Measurements from ENCODE around the gene ADCY1. TPM values are rescaled to one million over a fixed set of nuclear protein-coding genes. Genes with fewer than 3 reads are reported as not detected.

Gene ADCY1
- total RNA-seq, 2 experiments from 2014 or later: 0.25 to 0.32 TPM

DNA sequence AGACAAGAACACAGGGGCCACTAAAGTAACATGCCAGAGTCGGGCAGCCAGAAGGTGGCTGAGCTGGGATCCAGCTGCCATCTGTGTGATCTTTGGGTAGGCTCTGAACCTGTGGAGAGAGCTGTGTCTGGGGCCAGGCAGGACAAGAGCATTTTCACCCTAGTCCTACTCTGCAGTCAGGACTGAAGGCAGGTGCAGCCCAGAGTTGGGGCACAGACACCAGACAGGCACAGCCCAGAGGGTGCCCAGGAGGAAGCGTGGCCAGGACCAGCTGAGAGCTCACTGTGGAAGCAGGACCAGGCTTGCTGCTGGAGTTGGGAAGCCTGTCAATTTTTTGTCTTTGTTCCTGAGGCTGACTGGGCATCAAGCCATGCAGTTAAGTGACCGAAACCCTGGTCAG is 113.6 kb downstream of the ADCY1 start:
- ChIA-PET POLR2A (no interaction called here), CTCF (no interaction called here)

DNA sequence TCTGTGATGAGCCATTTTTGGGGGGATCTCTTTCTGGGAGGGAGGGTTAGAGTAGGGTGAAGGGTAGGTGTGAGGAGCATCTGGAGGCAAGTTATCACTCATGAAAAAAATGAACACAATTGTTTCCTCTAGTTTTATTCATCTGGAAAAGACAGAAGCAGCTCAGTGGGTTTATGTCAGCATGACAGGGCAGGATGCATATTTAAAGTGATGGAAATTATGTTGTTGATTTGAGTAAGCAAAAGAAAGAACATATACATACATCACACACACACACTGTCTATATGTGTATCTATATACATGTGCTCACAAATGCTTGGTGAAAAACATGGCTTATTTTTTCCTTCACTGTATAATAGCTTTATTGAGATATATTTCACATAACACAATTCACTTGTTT is 114.2 kb downstream of the ADCY1 start:
- CTCF ChIA-PET: no interaction called here
- POLR2A ChIA-PET: no interaction called here

DNA sequence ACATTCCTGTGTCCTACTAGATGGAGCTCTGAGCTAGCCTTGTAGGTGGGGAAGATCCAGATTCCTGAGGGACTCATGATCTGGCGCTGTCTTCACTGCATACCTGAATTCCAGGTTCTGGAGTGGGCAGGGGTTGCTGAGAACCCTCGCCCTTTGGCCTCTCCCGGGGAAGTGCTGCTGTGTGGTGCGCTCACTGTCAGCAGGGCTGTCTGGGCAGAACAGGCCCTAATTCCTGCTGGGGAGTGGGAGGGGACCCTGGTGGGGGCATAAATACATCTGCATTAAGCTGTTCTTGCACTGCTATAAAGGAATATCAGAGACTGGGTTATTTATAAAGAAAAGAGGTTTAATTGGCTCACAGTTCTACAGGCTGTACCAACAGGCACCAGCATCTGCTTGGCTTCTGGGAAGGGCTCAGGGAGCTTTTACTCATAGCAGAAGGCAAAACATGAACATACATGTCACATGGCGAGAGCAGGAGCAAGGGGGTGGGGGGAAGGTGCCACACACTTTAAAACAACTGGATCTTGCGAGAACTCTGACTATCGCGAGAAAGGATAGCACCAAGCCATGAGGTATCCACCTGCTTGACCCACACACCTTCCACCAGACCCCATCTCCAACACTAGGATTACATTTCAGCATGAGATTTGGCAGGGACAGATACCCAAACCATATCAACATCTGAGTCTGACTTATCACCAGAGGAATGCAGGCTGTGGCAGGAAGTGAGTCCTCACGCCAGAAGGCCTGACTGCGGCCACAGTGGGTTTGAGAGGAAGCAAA is 115.0 kb downstream of the ADCY1 start:
- CTCF ChIA-PET: interaction anchor here (0.6 kb wide), 1 partner anchor 47 kb away, joined by 4 read pairs; no protein-coding TSS in a partner anchor

DNA sequence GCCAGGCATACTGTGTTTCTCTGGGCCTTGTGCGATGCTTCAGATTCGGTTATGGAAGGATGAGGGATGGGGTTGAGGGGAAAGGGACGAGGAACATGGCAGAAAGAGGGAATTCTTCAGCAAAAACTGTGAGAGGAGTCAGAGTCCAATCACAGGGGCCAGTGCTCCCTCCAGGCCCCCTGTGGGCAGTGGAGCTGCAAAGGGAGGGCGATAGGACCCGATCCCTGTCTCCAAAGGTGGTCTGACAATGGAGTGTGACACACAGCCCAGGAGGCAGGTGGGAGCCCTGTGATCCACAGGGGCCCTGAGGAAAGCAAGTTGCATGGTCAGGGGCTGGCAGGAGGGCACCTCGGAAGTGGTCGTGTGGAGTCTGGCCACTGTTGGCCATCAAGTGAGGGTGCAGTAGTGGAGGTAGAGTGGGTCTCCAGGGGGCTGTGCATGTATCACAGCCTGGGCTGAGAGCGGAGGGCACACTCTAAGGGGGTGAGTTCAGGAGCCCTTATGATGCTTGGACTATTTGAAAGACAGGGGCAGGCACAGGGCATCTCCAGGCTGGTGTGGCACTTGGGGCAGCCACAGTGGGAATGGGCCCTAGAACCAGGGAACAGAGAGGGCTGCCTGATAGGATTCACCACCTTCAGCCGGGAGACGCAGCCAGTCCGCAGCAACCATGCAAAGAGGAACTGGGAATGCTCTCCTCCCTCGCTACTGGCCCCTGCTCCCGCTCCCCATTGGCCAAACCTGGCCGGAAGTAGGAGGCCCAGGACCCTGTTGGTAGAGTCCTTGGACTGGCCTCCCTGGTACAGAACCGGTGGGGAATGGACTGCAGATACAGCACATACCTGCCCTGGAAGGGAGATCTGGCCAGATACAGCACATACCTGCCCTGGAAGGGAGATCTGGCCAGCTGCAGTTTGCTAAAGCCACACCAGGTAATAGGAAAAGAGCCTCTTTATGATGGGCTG is 115.9 kb downstream of the ADCY1 start:
- CTCF ChIA-PET: interaction anchor here (0.6 kb wide), 1 partner anchor 46 kb away, joined by 4 read pairs; no protein-coding TSS in a partner anchor
- POLR2A ChIA-PET: no interaction called here

More for the DNA sequence above, 115.0 kb downstream of the ADCY1 start:
- POLR2A ChIA-PET: no interaction called here

DNA sequence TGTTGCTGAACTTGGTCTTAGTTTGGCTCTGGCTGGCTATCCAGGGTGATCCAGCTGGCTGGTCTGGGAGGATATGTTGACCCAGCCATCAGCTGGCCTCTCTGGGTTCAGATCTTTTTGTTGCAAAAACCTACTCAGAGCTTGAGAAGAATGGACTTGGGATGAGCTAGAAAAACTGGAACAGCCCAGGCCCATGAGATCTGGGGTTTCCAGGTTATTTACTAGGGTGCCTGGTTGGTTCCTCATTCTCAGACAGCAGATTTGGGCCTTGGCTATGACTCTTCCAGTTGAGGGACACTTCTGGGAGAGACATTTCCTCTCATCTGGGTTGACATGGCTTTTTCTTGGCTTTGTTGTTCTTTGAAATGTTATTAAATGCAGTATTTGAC is 116.6 kb downstream of the ADCY1 start:
- ChIA-PET POLR2A (no interaction called here), CTCF (no interaction called here)

DNA sequence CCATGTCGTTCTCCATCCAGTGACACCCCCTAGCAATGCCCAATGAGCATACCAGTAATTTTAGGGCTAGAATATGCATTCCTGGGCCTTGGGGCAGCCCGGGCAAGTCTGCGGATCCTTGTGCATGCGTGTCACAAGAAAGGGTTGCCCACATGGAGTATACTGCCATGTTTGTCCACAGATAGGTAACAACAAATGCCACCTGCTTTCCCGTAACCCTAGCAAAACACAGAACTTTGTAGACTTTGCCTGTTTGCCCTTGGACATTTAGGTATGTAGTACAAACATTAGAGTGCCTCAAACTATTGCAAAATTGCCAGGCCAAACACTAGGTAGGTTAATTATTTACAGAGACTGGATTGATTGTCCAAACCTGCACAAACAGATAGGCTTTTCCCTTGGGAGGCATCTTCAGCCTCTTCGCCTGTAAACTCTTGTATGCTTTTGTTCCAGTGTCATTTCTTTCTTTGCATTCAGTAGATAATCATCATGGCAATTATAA is 117.0 kb downstream of the ADCY1 start:
- ChIA-PET POLR2A (no interaction called here), CTCF (no interaction called here)

DNA sequence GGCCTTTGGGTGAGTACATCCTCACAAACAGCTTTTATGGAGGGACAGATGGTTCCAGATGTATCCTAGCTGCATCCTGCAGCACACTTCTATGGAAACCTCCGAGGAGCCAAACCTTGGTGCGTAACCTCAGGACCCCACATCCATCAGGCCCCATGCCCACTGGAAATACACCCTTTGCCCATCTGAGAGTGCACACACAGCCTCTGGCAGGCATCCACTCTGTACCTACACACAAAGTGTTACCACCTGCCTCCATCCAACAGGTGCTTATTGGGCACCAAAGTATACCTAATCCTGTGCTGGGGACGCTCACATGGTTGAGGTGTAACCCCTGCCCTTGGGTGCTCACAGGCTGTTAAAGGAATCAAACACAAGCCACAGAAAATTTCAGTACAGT is 117.9 kb downstream of the ADCY1 start:
- CTCF ChIA-PET: no interaction called here

DNA sequence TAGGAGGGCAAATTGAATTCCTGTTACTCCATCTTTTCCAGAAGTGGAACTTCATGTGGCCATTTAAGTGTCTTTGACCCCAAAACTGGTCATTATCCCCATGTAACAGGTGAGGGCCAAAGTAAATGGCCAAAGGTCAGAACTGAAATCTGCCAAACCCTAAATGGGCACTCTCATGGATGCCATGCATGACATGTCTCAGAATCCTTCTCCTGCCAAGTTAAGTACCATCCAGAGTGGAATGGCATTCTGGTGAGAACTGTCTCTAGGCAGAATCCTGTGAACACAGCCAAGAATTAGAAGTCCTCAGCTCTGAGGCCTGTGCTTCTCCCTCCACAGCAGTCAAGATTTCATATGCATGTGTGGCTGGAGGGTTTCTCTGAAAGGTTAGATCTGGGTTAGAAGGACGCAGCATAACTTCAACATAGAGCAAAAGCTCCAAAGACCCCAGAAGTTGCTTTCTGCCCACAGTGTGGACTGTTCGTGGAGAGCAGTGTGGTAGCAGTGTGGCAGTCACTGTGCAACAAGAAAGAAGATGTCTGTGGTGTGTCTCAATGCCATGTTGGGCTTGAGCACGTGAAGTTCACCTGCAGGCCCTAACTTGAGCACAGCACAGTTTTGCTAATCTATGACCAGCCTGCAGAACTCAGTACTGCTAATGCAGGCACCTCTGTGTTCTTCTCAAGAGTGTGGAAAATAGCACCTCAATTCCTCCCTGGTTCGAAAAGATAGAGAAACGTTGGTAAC is 121.3 kb downstream of the ADCY1 start:
- CTCF ChIA-PET: interaction anchor here (0.6 kb wide), 1 partner anchor 25 kb away, joined by 4 read pairs; no protein-coding TSS in a partner anchor
- POLR2A ChIA-PET: no interaction called here

More for the DNA sequence above, 117.9 kb downstream of the ADCY1 start:
- POLR2A ChIA-PET: no interaction called here

DNA sequence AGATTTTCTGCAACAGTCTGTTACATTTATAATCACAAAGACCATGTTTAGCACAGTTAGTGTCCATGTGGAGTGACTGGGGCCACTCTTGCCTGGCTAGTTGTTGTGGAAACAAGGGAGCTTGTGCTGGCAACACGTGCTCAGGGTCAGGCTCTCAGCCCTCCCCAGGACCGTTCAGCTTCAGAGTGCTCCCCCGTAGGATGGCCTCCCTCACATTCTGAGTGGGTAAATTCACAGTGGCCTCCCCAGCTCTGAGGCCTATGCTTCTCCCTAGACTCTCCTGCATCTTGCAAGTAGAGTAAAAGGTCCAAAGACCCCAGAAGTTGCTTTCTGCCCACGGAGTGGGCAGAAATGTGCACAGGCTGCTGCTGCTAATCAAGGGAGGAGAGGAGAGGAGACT is 122.3 kb downstream of the ADCY1 start:
- POLR2A ChIA-PET: no interaction called here
- CTCF ChIA-PET: interaction anchor here (0.6 kb wide), 1 partner anchor 24 kb away, joined by 4 read pairs; no protein-coding TSS in a partner anchor

DNA sequence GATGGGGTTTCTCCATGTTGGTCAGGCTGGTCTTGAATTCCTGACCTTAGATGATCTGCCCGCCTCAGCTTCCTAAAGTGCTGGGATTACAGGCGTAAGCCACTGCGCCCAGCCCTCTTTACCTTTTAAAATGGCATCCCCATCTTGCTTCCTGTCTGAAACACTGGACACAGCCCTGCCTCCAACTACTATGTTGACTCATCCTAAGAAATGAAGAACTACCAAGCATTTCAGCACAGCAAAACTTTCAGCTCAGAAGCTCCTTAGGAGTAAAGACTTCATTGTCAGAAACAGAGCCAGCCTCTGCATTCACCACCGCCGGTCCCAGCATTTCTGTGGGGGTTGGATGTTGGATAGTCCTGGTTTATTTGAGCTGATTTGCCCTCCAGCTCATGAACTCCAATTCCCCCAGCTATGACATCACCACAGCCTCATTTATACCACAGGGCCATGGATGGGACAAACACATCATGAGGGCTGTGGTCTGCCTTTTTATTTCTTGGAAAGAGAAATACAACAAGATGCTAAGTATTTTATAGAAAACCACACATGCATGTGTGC is 123.5 kb downstream of the ADCY1 start:
- POLR2A ChIA-PET: no interaction called here
- CTCF ChIA-PET: no interaction called here

DNA sequence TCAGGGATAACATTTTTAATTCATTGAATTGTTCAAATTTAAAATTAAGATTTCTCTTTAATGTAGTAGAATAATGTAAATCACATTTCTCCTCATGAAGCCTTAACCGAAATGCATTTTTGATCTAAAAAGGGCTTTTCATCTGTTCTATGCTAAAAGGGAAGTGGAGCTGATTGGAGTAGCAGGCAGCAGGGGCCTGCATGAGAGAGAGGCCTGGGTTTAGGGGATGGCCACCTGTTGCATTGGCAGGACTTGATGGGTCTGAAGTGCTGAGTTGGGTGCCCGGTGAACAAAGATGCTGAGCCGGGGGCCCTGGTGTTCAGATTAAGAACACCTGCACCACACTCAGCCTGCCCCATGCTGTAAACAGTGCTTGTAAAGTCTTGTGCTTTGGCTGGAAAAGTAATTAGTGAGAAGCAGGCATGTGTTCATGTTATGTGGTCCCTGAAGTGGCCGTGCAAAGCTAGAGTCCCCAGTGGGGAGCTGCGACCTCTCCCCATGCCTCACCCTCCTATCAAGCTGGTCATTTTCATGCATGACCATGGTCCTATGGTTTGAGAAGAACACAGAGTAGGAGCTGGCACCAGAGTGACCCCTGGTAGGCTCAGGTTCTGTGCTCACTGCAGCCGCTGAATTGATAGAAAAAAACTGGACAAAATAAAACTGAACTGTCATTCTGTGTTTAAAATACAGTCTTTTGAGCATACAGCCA is 124.3 kb downstream of the ADCY1 start:
- ChIA-PET POLR2A (no interaction called here), CTCF (no interaction called here)

DNA sequence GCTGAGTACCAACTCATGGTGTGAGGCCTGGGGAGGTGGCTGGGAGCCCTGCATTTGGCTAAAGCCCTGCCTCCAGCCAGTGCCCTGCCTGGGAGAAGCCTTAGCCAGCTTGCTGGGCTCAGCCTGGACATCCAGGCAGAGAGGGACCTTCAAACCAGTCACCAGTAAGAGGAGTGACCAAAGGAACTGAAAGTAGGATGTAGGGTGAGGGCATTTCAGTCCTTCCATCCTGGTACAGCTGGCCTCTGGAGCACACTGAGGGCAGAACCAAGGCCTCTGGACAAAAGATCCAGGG is 124.8 kb downstream of the ADCY1 start:
- POLR2A ChIA-PET: no interaction called here
- CTCF ChIA-PET: no interaction called here

DNA sequence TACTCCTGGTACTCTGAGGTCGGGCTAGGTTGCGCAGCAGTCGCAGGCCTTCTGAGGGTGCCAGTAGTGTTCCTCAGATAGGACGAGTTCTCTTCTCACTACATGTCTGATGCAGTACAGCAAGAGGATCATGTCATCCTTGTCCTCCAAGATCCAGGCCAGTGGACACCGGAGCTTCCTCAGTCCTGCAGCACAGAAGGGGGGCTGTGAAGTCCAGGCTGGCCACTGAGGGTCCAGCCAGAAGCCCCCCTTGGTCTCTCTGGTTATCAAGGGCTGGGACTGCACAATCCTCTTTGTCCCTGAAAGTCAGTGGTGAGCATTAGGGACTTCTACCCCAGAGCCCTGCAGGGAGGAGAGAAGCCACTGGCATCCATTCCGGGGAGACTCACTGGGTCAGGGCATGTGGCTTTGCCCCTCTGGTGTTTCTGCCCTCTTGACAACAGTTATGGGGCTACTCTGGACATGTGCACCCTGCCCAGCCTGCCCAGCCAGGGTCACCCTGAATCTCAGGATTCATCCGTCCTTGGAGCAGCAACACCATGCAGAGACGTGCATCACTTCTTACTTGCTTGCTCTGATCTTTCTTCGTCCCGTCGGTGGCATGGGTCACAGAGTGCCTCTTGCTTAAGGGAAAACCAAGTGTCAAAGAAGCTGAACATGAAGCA is 125.7 kb downstream of the ADCY1 start:
- ChIA-PET CTCF (no interaction called here), POLR2A (no interaction called here)

DNA sequence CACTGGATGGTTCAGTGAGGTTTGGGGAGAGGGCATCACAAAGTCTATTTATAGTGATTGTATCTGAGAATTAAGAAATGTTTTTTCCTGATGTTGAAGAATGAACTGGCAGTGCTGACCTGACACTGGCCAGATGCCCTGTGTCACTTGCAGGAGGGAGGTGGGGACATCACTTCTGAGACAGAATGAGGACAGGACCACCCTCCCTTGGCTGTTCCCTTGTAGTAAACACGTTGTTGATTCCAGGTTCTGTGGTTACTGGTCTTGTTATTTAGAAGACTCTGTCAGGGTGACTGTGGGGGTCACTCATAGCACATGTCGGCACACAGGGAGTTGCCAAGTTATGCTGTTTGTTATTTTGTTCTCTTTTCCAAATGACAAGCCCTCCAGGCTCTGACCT is 126.4 kb downstream of the ADCY1 start:
- ChIA-PET CTCF (no interaction called here), POLR2A (no interaction called here)

DNA sequence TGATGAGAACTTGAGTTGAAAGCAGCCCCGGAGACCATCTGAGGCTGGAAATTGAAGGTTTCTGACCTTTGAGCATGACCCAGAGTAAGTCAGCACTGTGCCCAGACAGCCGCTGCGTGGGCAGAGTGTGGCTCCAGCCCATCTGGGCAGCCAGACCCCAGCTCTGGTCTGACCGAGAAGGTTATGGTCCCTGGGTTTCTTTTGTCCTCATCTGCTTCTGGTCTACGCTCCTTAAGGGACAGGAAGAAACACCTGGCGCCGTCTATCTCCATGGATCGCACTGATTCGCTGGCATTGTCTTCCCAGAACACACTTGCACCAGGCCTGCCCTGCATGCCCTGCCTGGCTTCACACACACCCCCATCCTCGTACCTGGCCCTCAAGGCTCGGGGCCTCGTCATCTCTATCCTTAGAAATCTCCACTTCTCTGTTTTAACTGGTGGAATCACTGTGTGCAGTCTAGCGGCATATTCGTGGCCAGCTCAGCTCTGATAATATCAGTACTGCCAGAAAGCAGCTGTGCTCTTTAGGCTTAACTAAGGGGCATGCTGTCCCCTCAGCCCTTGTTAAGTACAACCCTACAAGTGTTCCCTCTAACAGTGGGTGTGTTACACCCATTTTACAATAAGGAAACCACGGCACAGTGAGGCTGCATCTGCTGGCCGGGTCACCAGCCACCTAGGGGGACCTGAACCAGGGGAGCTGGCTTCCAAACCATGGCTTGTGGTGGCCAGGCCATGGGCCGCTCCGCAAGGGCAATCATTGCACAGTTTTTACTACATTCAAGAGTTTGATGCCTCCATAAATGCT is 127.7 kb downstream of the ADCY1 start:
- CTCF ChIA-PET: no interaction called here
- POLR2A ChIA-PET: no interaction called here

DNA sequence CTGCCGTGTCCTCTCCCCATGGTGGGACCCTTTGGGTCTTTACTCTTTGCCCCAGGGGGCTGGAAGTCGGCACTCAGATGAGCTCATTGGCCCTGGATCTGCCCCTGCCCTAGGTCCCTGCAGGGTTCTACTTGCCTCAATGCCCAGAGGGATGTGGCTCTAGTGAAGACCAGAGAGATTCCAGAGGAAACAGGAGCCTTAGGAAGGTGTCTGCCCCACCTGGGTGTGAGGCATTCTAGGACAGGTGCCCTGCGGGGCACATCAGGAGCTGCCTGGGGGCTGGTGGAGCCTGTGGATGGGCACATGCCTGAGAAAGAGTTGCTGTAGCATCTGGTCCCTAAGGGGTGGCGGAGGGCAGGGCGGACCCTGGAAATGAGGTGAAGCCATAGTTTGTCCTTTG is 128.6 kb downstream of the ADCY1 start:
- CTCF ChIA-PET: no interaction called here
- POLR2A ChIA-PET: no interaction called here

DNA sequence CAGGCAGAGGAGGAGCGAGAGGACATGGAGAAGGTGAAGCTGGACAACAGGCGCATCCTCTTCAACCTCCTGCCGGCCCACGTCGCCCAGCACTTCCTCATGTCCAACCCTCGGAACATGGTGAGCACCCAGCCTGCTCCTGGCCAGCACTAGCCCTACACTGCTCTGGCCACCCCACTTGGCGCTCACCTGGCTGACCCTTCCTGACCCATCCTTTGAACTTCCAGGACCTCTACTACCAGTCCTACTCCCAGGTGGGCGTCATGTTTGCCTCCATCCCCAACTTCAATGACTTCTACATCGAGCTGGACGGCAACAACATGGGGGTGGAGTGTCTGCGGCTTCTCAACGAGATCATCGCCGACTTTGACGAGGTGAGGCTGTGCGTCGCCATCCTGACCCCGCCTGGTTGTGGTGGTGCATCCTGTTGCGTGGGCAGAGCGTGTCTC is 129.2 kb downstream of the ADCY1 start:
- CTCF ChIA-PET: no interaction called here
- POLR2A ChIA-PET: no interaction called here

All from activated CD8-positive, alpha-beta memory T cell treated with anti-CD3 and anti-CD28 coated beads for 36 hours (primary cell).